NCI-H82 (cell line): ENCODE measurements around the gene SS18.

Experiments
- DNase-seq: peaks from one replicate; lab custom pipeline; 2025; lab: John Stamatoyannopoulos, UW

SS18 gene

GRCh38 chr18:26002375-26002910, 88.0 kb downstream of the SS18 start:
- no peak for DNase-seq

GRCh38 chr18:25998461-25998860, 92.0 kb downstream of the SS18 start:
- no peak for DNase-seq

DNA sequence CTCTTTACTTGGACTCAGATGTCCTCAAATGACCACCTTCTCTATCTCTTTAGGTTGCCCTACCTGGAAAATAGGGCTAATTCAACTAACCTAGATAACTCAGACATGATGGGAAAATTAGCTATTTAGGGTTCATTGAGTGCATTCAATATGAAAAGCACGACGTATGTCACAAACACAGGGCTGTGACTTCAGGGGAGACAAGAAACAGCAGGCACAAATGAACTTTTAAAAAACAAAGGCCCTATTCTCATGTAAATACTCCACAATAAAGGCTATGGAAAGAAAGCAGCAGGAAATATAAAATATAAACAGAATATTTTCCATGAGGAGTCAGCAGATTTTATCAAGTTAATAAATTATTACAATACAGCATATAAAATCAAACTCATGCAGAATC, 97.8 kb downstream of the SS18 start:
- DNase-seq = no peak

DNA sequence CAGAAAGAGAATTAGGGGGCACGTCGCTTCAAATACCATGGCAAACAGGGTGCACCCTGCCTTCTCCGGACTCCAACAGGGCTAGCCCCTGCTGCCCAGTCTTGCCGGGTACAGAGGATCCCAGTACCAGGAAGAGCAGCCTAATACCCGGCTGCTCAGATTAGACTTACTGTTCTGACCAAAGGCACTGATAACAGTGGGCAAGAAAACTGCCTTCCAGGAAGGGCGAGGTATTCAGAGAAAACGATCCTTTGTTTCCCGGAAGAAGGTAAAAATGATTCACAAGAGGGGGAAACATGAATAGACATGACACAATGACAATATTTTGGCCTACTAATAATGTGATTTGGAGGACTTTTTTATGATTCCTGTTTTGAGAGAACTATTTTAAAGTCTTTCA, 99.9 kb downstream of the SS18 start:
- DNase-seq = no peak

- no peak for DNase-seq
Observed at GRCh38 chr18:25985707-25986394, 104.6 kb downstream of the SS18 start.

- no peak for DNase-seq
Observed at GRCh38 chr18:25983730-25984129, 106.7 kb downstream of the SS18 start.

DNA sequence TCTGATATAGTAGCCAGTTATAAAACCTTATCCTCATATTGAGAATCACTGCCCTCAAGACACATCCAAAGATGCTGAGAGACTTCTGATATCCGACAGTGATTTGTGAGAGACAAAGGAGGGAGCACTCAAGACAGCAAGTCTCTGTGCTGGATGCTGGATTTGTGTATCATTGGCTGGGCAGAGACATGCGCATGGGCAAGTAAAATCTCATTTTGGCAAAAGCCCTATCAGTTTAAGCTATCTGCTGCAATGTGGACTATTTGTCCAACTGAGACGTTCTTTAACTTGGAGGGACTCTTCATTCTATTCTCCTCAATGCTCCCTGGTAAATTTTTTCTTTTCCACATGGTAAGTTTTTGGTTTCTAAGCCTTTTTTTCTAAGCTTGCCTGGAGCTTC, 107.5 kb downstream of the SS18 start:
- no peak for DNase-seq

- no peak for DNase-seq
Observed at GRCh38 chr18:25982153-25982552, 108.3 kb downstream of the SS18 start.

DNA sequence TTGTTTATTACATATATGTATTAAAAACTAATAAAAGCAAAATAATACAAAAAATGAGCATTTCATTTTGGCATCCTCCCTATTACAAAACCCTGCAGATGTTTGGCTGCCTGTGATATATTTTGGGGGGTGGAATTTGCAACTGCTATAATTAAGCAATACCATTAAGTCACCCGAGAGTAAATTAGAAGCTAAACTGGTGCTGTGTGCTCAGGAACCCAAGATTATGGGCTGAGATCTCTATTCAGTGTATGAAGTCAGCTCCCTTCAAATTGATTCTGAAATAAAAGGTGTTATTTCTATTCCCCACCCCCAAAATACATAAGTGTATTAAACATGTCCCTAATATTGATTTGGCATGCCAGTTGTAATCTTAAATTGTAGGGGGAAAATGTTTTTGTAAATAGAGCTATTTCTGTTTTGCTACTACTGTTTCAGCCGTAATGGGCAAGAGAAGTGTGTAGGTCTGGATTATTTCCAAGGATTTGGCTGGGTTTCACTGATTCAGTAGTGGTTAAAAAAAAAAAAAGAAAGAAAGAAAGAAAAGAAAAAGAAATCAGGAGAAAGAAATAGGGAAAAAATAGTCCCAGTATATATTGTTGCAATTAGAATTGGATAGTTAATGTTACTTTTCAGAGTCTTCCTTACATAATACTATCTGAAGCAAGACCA, 110.9 kb downstream of the SS18 start:
- DNase-seq = no peak

DNA sequence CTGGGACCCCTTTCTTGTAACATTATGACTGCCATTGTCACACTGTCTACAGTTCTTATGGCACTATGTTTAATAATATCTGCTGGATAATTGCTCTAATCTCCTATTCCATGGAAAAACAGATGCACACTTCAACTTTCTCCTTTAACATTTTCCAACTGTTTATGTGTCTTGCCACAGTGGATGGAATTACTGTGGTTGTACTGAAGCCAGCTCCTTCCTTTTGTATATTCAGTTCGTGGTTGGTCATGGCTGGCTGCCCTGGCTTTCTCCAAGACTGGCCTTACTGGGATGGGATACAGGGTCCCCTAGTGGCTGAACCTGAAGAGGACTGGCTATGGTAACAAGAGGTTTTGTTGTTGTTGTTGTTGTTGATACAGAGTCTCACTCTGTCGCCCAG, 113.9 kb downstream of the SS18 start:
- DNase-seq = no peak

DNA sequence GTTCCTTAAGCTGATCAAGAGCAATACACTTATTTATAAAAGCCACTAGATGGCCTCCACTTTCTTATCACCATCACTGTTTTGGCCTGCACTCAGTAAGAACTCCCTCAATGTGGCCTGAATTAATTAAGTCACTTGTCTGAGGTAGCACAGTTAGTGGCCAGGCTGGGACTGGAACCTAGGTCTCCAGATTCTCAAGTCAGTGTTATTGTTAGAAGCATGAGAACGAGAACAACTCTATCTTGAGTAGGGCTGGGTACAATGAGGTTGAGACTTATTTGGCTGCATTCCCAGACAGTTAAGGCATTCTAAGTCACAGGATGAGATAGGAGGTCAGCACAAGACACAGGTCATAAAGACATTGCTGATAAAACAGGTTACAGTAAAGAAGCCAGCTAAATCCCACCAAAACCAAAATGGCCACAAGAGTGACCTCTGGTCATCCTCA, 115.8 kb downstream of the SS18 start:
- DNase-seq = no peak
